Endothelial cell of umbilical vein (primary cell): Measurements from ENCODE around the gene NDUFA11. TPM values are rescaled to one million over a fixed set of nuclear protein-coding genes. Genes with fewer than 3 reads are reported as not detected.

Experiments used
- BruUV-seq: library from RNA; stranded (reverse); fragments of 400-500 nt; replicated peaks from 2 replicates; lab custom pipeline; 2021; lab: Mats Ljungman, UMichigan
- CTCF ChIA-PET: fragments of 300-600, 350-600 bp; sonication (Branson Sonifier 250); formaldehyde crosslinking; loops from one replicate; lab custom pipeline; 2021; ENCODE audit warnings: antibody characterized with exemption, inconsistent platforms; lab: Charles Lee
- POLR2A ChIA-PET: fragments of 300-600, 350-600 bp; sonication (Branson Sonifier 250); formaldehyde crosslinking; loops from one replicate; lab custom pipeline; 2021; ENCODE audit warnings: antibody characterized with exemption, inconsistent platforms; lab: Charles Lee
- DNase-seq: peaks from one replicate; pipeline ENCODE4 v3.0.0-alpha.2; 2011; ENCODE audit warnings: low read depth, low spot score
- FAIRE-seq: peaks from 2 replicates; lab custom pipeline; 2011; peaks lifted over from hg19 to GRCh38; lab: Jason Lieb, UNC
- H2AFZ ChIP-seq: 2 replicates; pipeline ENCODE4 v1.6.0; 2012; ENCODE audit warnings: low read depth, low read length, control low read depth, inconsistent platforms
- H3K27ac ChIP-seq: 2 replicates; pipeline ENCODE4 v1.5.1; 2011; ENCODE audit warnings: low read depth, mild to moderate bottlenecking, control low read depth, low read length, moderate library complexity; ENCODE audit not compliant: insufficient read depth
- H3K27me3 ChIP-seq, 2 experiments: 2 replicates each; pipeline versions ENCODE4 v1.6.0 to v1.6.1; 2011; ENCODE audit warnings: low read length in 2 of 2, mixed read lengths in 1 of 2; ENCODE audit not compliant: control insufficient read depth in 2 of 2, insufficient read depth in 2 of 2
- H3K36me3 ChIP-seq, 2 experiments: 2 replicates in 1 of 2; 3 replicates in 1 of 2; pipeline ENCODE4 v1.5.1; 2011; ENCODE audit warnings: low read length in 2 of 2, mild to moderate bottlenecking in 1 of 2, moderate library complexity in 1 of 2; ENCODE audit not compliant: control insufficient read depth in 2 of 2, insufficient read depth in 2 of 2; ENCODE audit errors: extremely low read depth in 1 of 2
- H3K4me1 ChIP-seq: 3 replicates; pipeline ENCODE4 v1.5.1; 2011; ENCODE audit warnings: mild to moderate bottlenecking, low read length; ENCODE audit not compliant: control insufficient read depth, insufficient read depth; ENCODE audit errors: extremely low read depth
- H3K4me2 ChIP-seq: 2 replicates; pipeline ENCODE4 v1.6.1; 2011; ENCODE audit warnings: low read length, control low read depth, mixed read lengths; ENCODE audit not compliant: insufficient read depth
- H3K4me3 ChIP-seq, 3 experiments: fragments of 200-600 bp in 1 of 3; sonication (generic), shearing (Covaris generic) in 1 of 3; replicated peaks in 1 of 3; 2 replicates each; pipeline ENCODE4 v1.5.1; 2011 to 2016; ENCODE audit warnings: control low read depth in 3 of 3, low read length in 3 of 3, mild to moderate bottlenecking in 2 of 3, inconsistent platforms in 1 of 3, low read depth in 1 of 3, moderate library complexity in 1 of 3; ENCODE audit not compliant: insufficient read depth in 1 of 3
- H3K79me2 ChIP-seq: 2 replicates; pipeline ENCODE4 v1.6.0; 2012; ENCODE audit warnings: low read length, inconsistent platforms; ENCODE audit not compliant: control insufficient read depth, insufficient read depth
- H3K9ac ChIP-seq: replicated peaks from 2 replicates; pipeline ENCODE3; 2011; ENCODE audit warnings: low read length, control low read depth; ENCODE audit not compliant: insufficient read depth; ENCODE audit errors: extremely low read depth
- H3K9me1 ChIP-seq: replicated peaks from 3 replicates; pipeline ENCODE4 v1.6.0; 2011; ENCODE audit warnings: mild to moderate bottlenecking, low read length; ENCODE audit not compliant: control insufficient read depth, insufficient read depth; ENCODE audit errors: extremely low read depth
- H3K9me3 ChIP-seq: replicated peaks from 2 replicates; pipeline ENCODE4 v1.5.1; 2012; ENCODE audit warnings: low read length, inconsistent platforms; ENCODE audit not compliant: control insufficient read depth, insufficient read depth
- H4K20me1 ChIP-seq: replicated peaks from 2 replicates; pipeline ENCODE3; 2011; ENCODE audit warnings: mild to moderate bottlenecking, low read length; ENCODE audit not compliant: control insufficient read depth, insufficient read depth; ENCODE audit errors: extremely low read depth
- CTCF ChIP-seq, 2 donors: IDR thresholded peaks; 1 replicate in 1 of 2; 2 replicates in 1 of 2; pipeline ENCODE4 v1.5.1; 2011; ENCODE audit warnings: low read length in 2 of 2, mild to moderate bottlenecking in 2 of 2, moderate library complexity in 2 of 2, control low read depth in 1 of 2, inconsistent platforms in 1 of 2, low read depth in 1 of 2; ENCODE audit not compliant: insufficient read depth in 1 of 2; ENCODE audit errors: extremely low read depth in 1 of 2
- GATA2 ChIP-seq: IDR thresholded peaks from 2 replicates; pipeline ENCODE4 v1.7.0; 2011; ENCODE audit warnings: low read depth, mild to moderate bottlenecking, moderate library complexity, mixed read lengths, low read length; ENCODE audit not compliant: insufficient read length, insufficient read depth
- JUN ChIP-seq: IDR thresholded peaks from 2 replicates; pipeline ENCODE4 v1.6.1; 2011; ENCODE audit warnings: borderline replicate concordance, low read depth; ENCODE audit not compliant: insufficient read length, insufficient read depth
- MAX ChIP-seq: IDR thresholded peaks from 2 replicates; pipeline ENCODE4 v1.6.1; 2011; ENCODE audit not compliant: insufficient read depth, insufficient read length
- MYC ChIP-seq: IDR thresholded peaks from one replicate; pipeline ENCODE4 v1.6.1; 2011; ENCODE audit warnings: mild to moderate bottlenecking, low read depth, low read length
- dilution Hi-C: fragments of 300-500 bp; cut with MboI; formaldehyde crosslinking; loops from one replicate; pipeline ENCODE4 v1.15.0; 2019; ENCODE audit warnings: low sequenced_read_pairs; ENCODE audit not compliant: extremely low pct_ligation_motif_present
- intact Hi-C: fragments of 100-400 bp; cut with micrococcal nuclease; formaldehyde crosslinking; loops from one replicate; pipeline ENCODE4 v1.10.0; 2022
- polyA plus RNA-seq, 4 experiments: library from polyadenylated mRNA; depleted of rRNA in 3 of 4; stranded (reverse) in 3 of 4; unstranded in 1 of 4; fragments of >200 nt; gene quantifications; 2 replicates each; pipeline versions ENCODE4 v1.2.1 to v1.2.3, GENCODE V29; 2011 to 2012; ENCODE audit warnings: missing spikeins in 1 of 4
- total RNA-seq: library from RNA; stranded (reverse); gene quantifications from 2 replicates; pipeline ENCODE4 v1.2.3, GENCODE V29; 2021

NDUFA11 gene
- total and polyA plus RNA-seq, 2 donors (not counting 3 experiments of a cell fraction or from before 2014, with no cell fraction given): 281 to 876 TPM

- Histone ChIP-seq H3K36me3 (peaks cover 7 to 25% of the 10 kb centered on the region in 2 experiments), H3K4me2 (no peak overlapping the region), H3K4me3 (no peak overlapping the region), H2AFZ (no peak overlapping the region), H3K27me3 (no peaks in the 10 kb centered on the region), H3K9me1 (no peaks in the 10 kb centered on the region), H3K27ac (no peak overlapping the region), H3K9ac (no peak overlapping the region), H3K9me3 (no peaks in the 10 kb centered on the region), H3K79me2 (no peaks in the 10 kb centered on the region), H4K20me1 (no peaks in the 10 kb centered on the region), H3K4me1 (no peaks in the 10 kb centered on the region)
- DNase-seq (no peak), FAIRE-seq (no peak)
- intact Hi-C loops: no loop called here
- POLR2A ChIA-PET: no interaction called here
- BruUV-seq: no TSS peak
- CTCF ChIA-PET: no interaction called here
- no peak for TF ChIP-seq CTCF (IDR thresholded peaks at IDR 0.05; ENCODE audit: extremely low read depth in 1 of 2, insufficient read depth in 1 of 2, low read depth in 1 of 2, low read length in 2 of 2)
- dilution Hi-C loops: no loop called here
Observed at GRCh38 chr19:5917431-5918107, 14.0 kb upstream of the NDUFA11 start.

- Histone ChIP-seq H3K9ac (no peak overlapping the region), H3K79me2 (no peaks in the 10 kb centered on the region), H3K9me1 (no peaks in the 10 kb centered on the region), H4K20me1 (no peaks in the 10 kb centered on the region), H3K4me2 (no peak overlapping the region), H3K4me3 (no peak overlapping the region), H3K27me3 (no peaks in the 10 kb centered on the region), H2AFZ (no peak overlapping the region), H3K4me1 (no peaks in the 10 kb centered on the region), H3K36me3 (peaks cover 7 to 17% of the 10 kb centered on the region in 2 experiments), H3K27ac (no peak overlapping the region), H3K9me3 (no peaks in the 10 kb centered on the region)
- ChIA-PET CTCF (interaction anchor here (0.5 kb wide), 1 partner anchor 161 kb away, joined by 3 read pairs; no protein-coding TSS in a partner anchor), POLR2A (no interaction called here)
- no peak for DNase-seq
- dilution Hi-C loops (no loop called here), intact Hi-C loops (no loop called here)
- BruUV-seq: TSS peak; percentile 53
- no peak for FAIRE-seq
- TF ChIP-seq GATA2: no peak
- no peak for TF ChIP-seq JUN
- no peak for TF ChIP-seq MYC
- TF ChIP-seq MAX: no peak
Observed at GRCh38 chr19:5916181-5916708, 12.7 kb upstream of the NDUFA11 start.
